Activated naive CD8-positive, alpha-beta T cell treated with anti-CD3 and anti-CD28 coated beads, Interleukin-2, amount 50 U/mL, for 16 hours (primary cell): ENCODE results near the gene GLYR1.
"Not testable (repeated sequence)": the region's sequence is repeated elsewhere in the genome, so short reads cannot be mapped to it uniquely, and the experiment has no call there.

ENCODE experiments used
- DNase-seq: peaks from one replicate; pipeline ENCODE4 v3.0.0-alpha.2; 2020; ENCODE audit warnings: low read depth, low spot score

The GLYR1 gene

DNA sequence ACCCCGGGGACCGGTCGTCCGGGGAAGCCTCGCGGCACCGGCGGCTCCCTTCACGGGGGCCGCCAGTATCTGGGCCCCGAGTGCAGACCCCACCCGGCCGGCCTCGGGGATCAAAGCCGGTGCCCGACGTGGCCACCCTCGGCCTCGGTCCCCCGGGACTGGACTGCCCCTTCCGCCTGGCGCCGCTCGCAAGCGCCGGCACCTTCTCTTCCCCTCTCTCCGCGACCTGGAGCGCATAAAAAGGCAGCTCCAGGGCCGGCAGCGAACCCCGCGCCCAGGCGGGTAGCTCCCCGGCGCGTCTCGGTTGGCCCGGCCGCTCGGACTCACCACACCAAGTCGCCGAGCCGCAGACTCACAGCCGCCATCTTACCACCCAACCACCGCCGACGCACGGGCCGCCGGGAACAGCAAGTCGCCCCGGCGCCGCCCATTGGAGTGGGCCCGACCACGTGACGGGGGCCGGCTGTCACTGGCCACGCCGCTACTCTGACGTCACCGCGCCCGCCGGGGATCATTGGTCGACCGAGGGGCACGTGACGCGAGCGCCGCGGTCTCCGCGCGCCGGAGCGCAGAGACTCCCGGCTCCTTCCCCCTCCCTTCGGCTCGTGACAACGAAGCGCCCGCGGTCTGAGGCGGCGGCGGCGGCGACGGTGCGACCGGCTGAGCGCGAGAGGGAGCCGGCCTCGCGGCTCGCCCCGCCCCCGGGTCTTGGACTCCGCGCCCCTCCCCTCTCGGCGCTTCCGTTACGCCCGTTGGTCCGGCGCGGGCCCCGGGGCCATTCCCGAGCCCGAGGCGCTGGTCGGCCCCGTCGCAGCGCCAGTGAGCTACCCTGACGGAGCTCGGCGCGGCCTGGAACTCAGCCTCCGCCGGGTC, at the start of gene GLYR1, which contains the start of gene UBN1:
GLYR1 (minus strand) TSS at position 388 of the 873 bp plus-strand sequence; CDS start at position 365, 23 bp downstream.
UBN1 (plus strand) TSS at position 581 of the 873 bp plus-strand sequence. CDS start 5,437 bp downstream, outside the sequence.
- peak; percentile 100 for DNase-seq

DNA sequence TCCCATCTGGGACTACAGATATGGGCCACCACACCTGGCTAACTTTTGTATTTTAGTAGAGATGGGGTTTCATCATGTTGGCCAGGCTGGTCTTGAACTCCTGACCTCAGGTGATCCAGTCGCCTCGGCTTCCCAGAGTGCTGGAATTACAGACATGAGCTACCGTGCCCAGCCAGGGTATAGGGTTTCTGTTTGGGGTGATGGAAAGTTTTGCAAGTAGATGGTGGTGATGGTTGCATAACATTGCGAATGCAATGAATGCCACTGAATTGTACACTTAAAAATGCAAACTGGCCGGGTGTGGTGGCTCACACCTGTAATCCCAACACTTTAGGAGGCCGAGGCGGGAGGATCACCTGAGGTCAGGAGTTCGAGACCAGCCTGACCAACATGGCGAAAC, 49.7 kb upstream of the GLYR1 start:
- DNase-seq = not testable (repeated sequence)

GRCh38 chr16:4895366-4895765, 48.3 kb upstream of the GLYR1 start:
- DNase-seq = no peak

- no peak for DNase-seq
These were observed 47.4 kb upstream of the GLYR1 start for GRCh38 chr16:4894276-4895150.

DNA sequence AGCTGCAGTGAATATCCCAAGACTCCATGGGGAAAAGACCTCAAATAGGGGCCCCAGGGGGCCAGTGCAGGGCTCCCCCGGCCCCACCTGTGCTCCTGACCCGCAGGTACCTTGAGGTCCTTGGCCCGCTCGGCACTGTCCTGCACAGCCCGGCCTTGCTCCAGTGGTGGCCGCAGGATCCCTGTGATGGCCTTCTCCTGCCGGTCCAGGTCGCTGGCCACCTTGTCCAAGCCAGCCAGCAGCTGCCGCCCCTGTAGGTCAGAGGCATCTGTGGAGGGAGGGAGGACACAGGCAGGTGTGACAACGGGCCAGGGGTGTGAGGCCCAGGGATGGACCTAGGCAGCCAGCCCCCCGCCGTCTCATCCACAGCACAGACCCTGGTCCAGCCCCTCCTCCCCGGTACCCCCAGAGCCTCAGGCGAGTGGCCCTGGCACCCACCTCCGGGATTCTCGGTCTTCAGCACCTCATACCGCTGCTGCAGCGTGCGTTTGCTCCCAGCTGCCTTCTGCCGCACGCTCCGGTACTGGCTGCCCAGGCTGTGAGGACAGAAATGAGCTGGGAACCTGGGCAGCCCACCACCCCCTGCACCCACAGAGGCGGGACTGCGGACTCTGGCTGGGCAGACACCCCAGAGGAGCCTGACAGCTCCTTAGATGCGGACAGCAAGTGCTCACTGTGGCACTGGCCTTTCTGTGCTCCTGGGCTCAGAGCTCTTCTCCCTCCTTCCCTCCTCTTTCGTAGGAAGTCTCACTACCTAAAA, 46.2 kb upstream of the GLYR1 start:
- no peak for DNase-seq

GRCh38 chr16:4892361-4893102, 45.4 kb upstream of the GLYR1 start:
- DNase-seq = no peak

DNA sequence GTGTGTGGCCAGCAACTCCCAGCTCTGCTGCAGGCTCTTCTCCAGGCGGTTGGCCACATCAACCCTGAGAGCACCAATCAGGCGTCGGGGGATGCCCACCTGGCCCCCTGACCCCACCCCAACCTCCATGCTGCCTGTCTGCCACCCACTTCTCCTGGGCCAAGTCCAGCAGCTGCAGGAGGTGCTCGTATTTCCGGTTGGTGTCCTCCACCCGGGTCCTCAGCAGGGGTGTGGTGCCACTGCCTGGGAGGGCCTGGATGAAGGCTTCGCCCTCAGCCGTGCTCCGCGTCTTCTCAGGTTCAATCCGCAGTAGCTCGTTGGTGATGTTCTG, 44.8 kb upstream of the GLYR1 start:
- DNase-seq = no peak

DNA sequence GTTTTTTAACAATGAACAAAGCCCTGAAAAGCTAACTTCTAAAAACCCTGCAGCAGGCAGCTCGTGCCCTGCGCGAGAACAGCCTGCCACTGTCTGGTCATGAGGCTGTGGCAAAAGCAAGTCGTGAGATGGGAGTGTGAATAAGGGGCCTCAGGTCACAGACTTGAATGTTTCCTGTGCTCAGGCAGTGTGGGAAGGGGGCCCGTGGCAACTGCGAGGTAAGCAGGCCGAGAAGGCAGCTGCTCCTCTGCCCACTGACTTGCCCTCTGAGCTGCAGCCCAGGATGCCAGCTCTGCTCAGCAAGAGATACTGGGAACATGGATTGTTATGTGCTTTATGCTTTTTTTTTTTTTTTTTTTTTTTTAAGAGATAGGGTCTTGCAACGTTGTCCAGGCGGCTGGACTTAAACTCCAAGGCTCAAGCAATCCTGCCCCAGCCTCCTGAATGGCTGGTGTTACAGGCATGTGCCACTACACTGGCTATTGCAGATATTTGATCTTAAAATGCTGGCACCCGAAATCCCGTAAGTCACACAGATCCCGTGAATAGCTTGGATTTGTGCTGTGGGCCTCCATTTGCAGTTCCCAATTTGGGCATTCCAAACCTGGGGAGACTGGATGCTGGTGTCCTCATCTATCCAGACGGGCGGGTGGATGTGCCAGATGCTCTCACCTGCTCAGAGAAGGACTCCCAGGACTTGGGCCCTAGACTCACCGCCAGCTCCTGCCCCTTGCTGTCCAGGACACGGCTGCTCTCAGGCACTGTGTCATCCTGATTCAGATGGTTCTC, 44.2 kb upstream of the GLYR1 start:
- no peak for DNase-seq

DNA sequence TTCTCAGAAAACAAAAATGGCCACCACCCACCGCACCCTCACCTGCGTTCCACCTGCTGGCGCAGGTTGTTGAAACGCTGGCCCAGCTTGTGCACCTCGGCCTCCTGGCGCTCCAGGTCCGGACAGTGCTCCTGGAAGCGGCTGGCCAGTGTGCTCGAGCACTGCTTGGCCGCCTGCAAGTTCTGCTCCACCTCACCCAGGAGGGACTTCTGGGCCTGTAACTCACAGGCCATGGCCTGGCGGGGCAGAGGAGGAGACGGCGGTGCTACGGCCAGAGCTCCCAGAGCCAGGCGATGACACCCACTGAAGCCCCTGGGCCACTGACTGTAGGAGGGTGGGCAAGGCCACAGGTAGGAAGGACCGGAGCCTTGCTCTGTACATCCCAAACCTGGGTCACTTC, 43.6 kb upstream of the GLYR1 start:
- DNase-seq = no peak

GRCh38 chr16:4890026-4890425, 42.9 kb upstream of the GLYR1 start:
- DNase-seq = no peak

GRCh38 chr16:4888428-4889135, 41.5 kb upstream of the GLYR1 start:
- no peak for DNase-seq

DNA sequence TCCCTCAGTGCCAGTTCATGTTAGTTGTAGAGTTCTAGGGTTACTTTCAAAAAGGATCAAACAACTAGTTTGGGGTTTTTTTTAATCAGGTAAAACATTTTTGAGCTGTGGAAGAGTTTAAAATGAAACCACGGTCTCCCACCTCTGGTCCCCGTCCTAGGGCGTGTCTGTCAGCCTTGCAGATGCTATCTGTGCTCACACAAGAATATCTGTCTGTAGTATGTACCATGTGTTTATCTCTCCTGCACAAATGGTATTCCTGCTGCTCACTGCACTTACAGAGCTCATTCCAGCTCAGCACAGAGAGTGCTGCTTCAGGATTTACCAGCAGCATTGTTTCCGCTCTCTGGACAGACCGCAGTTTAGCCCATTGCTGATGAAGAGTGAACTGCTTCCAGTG, 39.1 kb upstream of the GLYR1 start:
- DNase-seq = no peak

DNA sequence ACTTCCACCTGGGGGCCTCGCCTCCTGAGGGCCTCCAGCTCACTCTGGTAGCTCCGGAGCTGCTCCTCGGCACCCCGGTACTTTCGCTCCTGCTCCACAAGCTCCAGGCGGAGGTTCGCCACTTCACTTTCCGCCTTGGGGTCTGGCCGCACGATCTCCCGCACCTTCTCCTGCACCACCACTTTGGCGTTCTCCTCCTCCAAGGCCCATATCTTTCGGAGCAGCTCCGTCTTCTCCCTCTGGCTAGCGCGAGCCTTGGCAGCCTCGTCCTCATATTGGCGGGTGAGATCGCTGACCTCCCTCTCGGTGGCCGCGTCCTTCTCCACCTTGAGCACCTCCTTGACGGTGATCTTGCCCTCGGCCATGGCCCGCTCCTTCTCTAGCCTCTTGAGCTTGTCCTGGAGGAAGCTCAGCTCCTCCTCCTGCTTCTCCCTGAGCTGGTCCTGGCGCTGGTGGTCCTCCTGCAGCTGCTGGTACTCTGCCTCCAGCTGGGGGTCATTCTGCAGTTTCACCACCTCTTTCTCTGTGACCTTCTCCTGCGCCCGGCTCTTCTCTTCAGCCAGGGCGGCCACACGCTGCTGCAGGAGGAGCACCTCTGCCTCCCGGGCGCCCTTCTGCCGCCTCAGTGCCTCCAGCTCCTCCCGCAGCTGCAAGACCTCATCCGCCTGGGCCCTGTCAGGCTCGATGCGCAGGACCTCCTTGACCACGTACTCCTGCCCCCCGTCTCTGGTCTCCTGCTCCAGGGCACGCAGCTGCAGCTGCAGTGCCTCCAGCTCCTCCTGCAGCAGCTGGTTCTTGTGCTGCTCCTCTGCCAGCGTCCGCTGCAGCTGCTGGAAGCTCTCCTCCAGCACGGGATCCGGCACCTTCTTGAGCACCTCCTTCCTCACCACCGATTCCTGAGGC, 38.1 kb upstream of the GLYR1 start:
- no peak for DNase-seq

- DNase-seq = no peak
These were observed 37.1 kb upstream of the GLYR1 start for GRCh38 chr16:4884209-4884608.

GRCh38 chr16:4883501-4883900, 36.4 kb upstream of the GLYR1 start:
- DNase-seq = no peak

- no peak for DNase-seq
These were observed 35.7 kb upstream of the GLYR1 start for GRCh38 chr16:4882633-4883285.

DNA sequence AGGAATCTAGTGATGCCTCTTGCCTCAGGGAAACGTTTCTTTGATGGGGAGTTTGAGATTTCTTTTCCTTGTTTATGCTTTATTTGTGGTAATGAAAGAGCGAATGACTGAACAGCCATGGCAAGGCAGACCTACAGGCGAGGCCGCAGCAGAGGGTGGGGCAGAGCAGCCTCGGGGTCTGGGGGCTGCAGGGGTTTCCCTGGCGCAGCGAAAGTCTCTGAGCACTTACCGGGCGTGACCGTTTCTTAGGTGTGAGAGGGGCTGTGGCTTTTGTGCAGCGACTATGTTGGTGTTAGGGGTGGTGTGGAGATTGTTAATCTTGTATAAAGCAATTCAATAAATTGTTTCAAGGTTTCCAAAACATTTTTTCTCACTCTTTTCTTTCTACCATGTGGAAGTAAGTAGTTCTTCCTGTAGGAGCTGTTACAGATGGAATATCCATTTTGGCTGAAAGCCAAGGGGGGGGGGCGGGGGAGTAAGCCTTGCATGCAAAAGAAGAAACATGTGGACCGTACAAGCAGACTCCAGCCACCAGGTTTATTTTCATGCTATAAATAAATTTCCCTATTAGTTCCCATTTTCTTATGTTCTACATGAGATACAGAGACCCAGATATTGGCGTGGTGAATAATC, 35.0 kb upstream of the GLYR1 start:
- DNase-seq = no peak
